ENCODE data around the gene RGCC.
"Not testable (repeated sequence)": the region's sequence is repeated elsewhere in the genome, so short reads cannot be mapped to it uniquely, and the experiment has no call there.

DNA sequence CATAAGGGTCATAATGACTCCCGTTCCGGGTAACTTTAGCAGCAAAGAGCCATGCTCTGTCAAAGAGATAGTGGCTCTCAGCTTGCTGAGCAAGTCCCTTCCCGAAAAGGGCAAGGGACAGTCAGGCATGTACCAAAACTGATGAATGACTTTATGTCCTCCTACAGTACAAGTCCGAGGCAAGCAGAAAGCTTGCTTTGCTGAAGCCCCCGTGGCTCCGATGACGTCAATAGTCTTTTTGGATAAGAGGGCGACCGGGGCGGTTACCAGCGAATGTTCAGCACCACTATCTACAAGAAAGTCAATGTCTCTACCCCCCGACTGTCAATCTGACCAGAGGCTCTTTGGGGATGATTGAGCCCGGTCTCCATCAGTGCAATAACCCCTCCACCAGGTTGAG is 34.1 kb upstream of the RGCC start:
- TF ChIP-seq, protein P1, sequence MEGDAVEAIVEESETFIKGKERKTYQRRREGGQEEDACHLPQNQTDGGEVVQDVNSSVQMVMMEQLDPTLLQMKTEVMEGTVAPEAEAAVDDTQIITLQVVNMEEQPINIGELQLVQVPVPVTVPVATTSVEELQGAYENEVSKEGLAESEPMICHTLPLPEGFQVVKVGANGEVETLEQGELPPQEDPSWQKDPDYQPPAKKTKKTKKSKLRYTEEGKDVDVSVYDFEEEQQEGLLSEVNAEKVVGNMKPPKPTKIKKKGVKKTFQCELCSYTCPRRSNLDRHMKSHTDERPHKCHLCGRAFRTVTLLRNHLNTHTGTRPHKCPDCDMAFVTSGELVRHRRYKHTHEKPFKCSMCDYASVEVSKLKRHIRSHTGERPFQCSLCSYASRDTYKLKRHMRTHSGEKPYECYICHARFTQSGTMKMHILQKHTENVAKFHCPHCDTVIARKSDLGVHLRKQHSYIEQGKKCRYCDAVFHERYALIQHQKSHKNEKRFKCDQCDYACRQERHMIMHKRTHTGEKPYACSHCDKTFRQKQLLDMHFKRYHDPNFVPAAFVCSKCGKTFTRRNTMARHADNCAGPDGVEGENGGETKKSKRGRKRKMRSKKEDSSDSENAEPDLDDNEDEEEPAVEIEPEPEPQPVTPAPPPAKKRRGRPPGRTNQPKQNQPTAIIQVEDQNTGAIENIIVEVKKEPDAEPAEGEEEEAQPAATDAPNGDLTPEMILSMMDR (IDR thresholded peaks at IDR 0.05) = not testable (repeated sequence)
- TF ChIP-seq POLR2A (IDR thresholded peaks at IDR 0.05) = not testable (repeated sequence)
